ENCODE results near the gene KRT33B. TPM values are rescaled to one million over a fixed set of nuclear protein-coding genes. Genes with fewer than 3 reads are reported as not detected.

Gene KRT33B
- total and polyA plus RNA-seq, 2 of the 8 experiments (the other 6 are each of a cell fraction or from before 2014, with no cell fraction given) = not detected

DNA sequence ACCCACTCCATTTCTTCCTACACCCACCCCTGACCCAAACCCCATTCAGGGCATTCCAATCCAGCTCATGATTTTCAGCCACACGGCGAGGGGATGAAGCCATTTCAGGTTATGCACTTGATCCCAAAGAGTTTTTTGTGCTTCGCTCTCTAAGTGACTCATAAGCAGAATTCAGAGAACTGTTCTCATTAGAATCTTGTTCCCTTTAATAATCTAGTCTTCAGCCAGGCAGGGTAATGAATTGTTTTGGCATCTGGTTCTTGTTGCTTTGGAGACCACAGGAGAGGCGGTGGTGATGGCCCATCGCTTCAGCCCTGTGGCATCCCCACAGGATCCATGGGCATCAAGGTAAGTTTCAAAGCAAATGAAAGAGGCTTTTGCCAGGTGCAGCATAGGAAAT, 32.5 kb upstream of the KRT33B start (continued):
- TF ChIP-seq ATF2 (IDR thresholded peaks at IDR 0.05; ENCODE audit: low read length) = no peak
- TF ChIP-seq CEBPB (IDR thresholded peaks at IDR 0.05; ENCODE audit: low read depth, low read length) = no peak
- no peak for TF ChIP-seq SAP30 (IDR thresholded peaks at IDR 0.05; ENCODE audit: insufficient read depth, insufficient replicate concordance, low read length)
